Testis (tissue), 2 donors: ENCODE results near the gene GMCL2.

ENCODE experiments used
- POLR2A ChIP-seq: fragments of 450-650 bp; IDR thresholded peaks from one replicate; pipeline ENCODE4 v1.6.1; 2017; ENCODE audit warnings: antibody characterized with exemption, mild to moderate bottlenecking, moderate library complexity
- TF ChIP-seq, protein P1 (sequence below), 3 experiments: fragments of 450-650 bp in 2 of 3; fragments of 200-600 bp in 1 of 3; sonication (generic) in 1 of 3; IDR thresholded peaks; one replicate each; pipeline ENCODE4 v1.5.1; 2016 to 2019; ENCODE audit warnings: antibody characterized with exemption in 3 of 3, mild to moderate bottlenecking in 2 of 3, moderate library complexity in 1 of 3

DNA sequence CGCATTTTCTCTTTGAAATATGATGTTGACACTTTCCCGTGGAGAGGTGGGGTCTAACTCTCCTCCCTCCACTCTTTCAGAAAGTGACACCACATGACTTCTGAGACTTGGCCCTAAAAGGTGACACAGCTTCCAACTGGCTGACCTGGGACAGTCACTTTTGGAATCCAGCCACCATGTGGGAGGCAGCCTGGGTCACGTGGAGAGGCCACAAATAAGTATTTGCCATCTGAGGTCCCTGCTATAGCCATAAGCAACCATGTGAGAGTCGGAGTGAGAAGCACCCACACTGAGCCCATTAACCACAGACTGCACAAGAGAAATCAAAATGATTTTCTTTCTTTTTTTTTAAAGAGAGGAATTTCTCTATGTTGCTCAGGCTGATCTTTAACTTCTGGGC is 49.5 kb upstream of the GMCL2 start:
- TF ChIP-seq, protein P1, sequence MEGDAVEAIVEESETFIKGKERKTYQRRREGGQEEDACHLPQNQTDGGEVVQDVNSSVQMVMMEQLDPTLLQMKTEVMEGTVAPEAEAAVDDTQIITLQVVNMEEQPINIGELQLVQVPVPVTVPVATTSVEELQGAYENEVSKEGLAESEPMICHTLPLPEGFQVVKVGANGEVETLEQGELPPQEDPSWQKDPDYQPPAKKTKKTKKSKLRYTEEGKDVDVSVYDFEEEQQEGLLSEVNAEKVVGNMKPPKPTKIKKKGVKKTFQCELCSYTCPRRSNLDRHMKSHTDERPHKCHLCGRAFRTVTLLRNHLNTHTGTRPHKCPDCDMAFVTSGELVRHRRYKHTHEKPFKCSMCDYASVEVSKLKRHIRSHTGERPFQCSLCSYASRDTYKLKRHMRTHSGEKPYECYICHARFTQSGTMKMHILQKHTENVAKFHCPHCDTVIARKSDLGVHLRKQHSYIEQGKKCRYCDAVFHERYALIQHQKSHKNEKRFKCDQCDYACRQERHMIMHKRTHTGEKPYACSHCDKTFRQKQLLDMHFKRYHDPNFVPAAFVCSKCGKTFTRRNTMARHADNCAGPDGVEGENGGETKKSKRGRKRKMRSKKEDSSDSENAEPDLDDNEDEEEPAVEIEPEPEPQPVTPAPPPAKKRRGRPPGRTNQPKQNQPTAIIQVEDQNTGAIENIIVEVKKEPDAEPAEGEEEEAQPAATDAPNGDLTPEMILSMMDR (IDR thresholded peaks at IDR 0.05), result no peak
- no peak for TF ChIP-seq POLR2A
